Activated naive CD4-positive, alpha-beta T cell (primary cell): Measurements from ENCODE around the gene AASDH.

Experiments
- DNase-seq, 4 experiments: peaks; one replicate each; lab custom pipeline; 2025; lab: John Stamatoyannopoulos, UW

Gene AASDH

GRCh38 chr4:56316011-56316650, 71.2 kb downstream of the AASDH start:
- no peak for DNase-seq

- DNase-seq, result no peak
These were observed 71.7 kb downstream of the AASDH start for GRCh38 chr4:56315543-56315942.

GRCh38 chr4:56315041-56315440, 72.2 kb downstream of the AASDH start:
- no peak for DNase-seq

- no peak for DNase-seq
These were observed 72.9 kb downstream of the AASDH start for GRCh38 chr4:56314207-56314915.

- DNase-seq, result no peak
These were observed 74.2 kb downstream of the AASDH start for GRCh38 chr4:56313132-56313531.

GRCh38 chr4:56311299-56311975, 75.9 kb downstream of the AASDH start:
- DNase-seq, result no peak

GRCh38 chr4:56310401-56311125, 76.7 kb downstream of the AASDH start:
- no peak for DNase-seq

GRCh38 chr4:56308384-56308783, 78.9 kb downstream of the AASDH start:
- no peak for DNase-seq

- no peak for DNase-seq
These were observed 79.9 kb downstream of the AASDH start for GRCh38 chr4:56307423-56307822.

- no peak for DNase-seq
These were observed 81.9 kb downstream of the AASDH start for GRCh38 chr4:56305390-56305789.

- DNase-seq, result no peak
These were observed 83.4 kb downstream of the AASDH start for GRCh38 chr4:56303921-56304320.

GRCh38 chr4:56302760-56303159, 84.5 kb downstream of the AASDH start:
- no peak for DNase-seq

- no peak for DNase-seq
These were observed 85.2 kb downstream of the AASDH start for GRCh38 chr4:56301997-56302496.

- DNase-seq, result peak in 3 of 4 experiments; percentile 14 to 51 (median 31)
These were observed 85.9 kb downstream of the AASDH start for GRCh38 chr4:56301181-56301996.

- DNase-seq, result no peak
These were observed 89.1 kb downstream of the AASDH start for GRCh38 chr4:56298236-56298635.

- DNase-seq, result no peak
These were observed 89.5 kb downstream of the AASDH start for GRCh38 chr4:56297776-56298175.

- no peak for DNase-seq
These were observed 90.8 kb downstream of the AASDH start for GRCh38 chr4:56296526-56296925.

GRCh38 chr4:56293121-56293520, 94.2 kb downstream of the AASDH start:
- DNase-seq, result no peak

GRCh38 chr4:56289934-56290333, 97.4 kb downstream of the AASDH start:
- no peak for DNase-seq

GRCh38 chr4:56288663-56289062, 98.6 kb downstream of the AASDH start:
- no peak for DNase-seq
